Colonic mucosa (tissue), 4 donors: ENCODE measurements around the gene OR6V1. TPM values are rescaled to one million over a fixed set of nuclear protein-coding genes. Genes with fewer than 3 reads are reported as not detected.

Experiments
- DNase-seq: peaks from one replicate; pipeline ENCODE4 v3.0.0-alpha.2; 2020
- H3K27ac ChIP-seq: fragments of 200-600 bp; one replicate; pipeline ENCODE4 v1.8.0; 2021
- H3K27me3 ChIP-seq: fragments of 200-600 bp; one replicate; pipeline ENCODE4 v1.8.0; 2021
- H3K36me3 ChIP-seq: fragments of 200-600 bp; one replicate; pipeline ENCODE4 v1.8.0; 2021
- H3K4me1 ChIP-seq: fragments of 200-600 bp; one replicate; pipeline ENCODE4 v1.8.0; 2021; ENCODE audit warnings: mild to moderate bottlenecking
- H3K4me3 ChIP-seq: fragments of 200-600 bp; one replicate; pipeline ENCODE4 v1.8.0; 2021
- H3K9ac ChIP-seq, 2 donors: one replicate each; pipeline ENCODE4 v1.7.0; 2013; ENCODE audit warnings: control low read depth in 2 of 2, low read depth in 2 of 2, low read length in 2 of 2
- H3K9me3 ChIP-seq: fragments of 200-600 bp; one replicate; pipeline ENCODE4 v1.8.0; 2021
- CTCF ChIP-seq: fragments of 200-600 bp; IDR thresholded peaks from one replicate; pipeline ENCODE4 v1.8.0; 2022; ENCODE audit warnings: antibody characterized with exemption, mild to moderate bottlenecking
- intact Hi-C: fragments of 100-400 bp; cut with DNase I; formaldehyde crosslinking; loops from one replicate; pipeline ENCODE4 v1.14.1; 2022
- total RNA-seq, 2 donors: library from RNA; stranded (reverse); fragmentation: NEBNext Ultra II Directional in 1 of 2; extraction: Animal tissue kit (Norgen Biotek cat#: 25700) in 1 of 2; gene quantifications; one replicate each; pipeline ENCODE4 v1.2.1, GENCODE V29; 2021
- donor health status: healthy.
- donor health status: DM: no; HTN: no; CAD: no.
- donor health status: DM: no; HTN: no; CAD: no.

OR6V1 gene
- total RNA-seq, 2 donors from 2014 or later: not detected

- Histone ChIP-seq H3K4me3 (no peak within 1 kb of the TSS), H3K9ac (no peak within 1 kb of the TSS), H3K4me1 (no peaks in the 10 kb centered on the region), H3K9me3 (no peaks in the 10 kb centered on the region), H3K27ac (no peak within 1 kb of the TSS), H3K27me3 (no peaks in the 10 kb centered on the region), H3K36me3 (no peaks in the 10 kb centered on the region)
- TF ChIP-seq CTCF: no peak
- DNase-seq: no peak
- intact Hi-C loops: no loop called here
Measured at GRCh38 chr7:143027032-143027431, 25.1 kb upstream of the OR6V1 start, which contains the start of gene OR9A2. TSS of gene OR9A2 (minus strand) at chr7:143027132. CDS start at chr7:143027132, 0 bp downstream.

- H3K9ac ChIP-seq: no peak overlapping the region
- no peaks in the 10 kb centered on the region for H3K9me3 ChIP-seq
- H3K27me3 ChIP-seq: no peaks in the 10 kb centered on the region
- no peak for DNase-seq
- TF ChIP-seq CTCF: no peak
- no peak overlapping the region for H3K4me3 ChIP-seq
- no peak overlapping the region for H3K27ac ChIP-seq
- no peaks in the 10 kb centered on the region for H3K36me3 ChIP-seq
- no peaks in the 10 kb centered on the region for H3K4me1 ChIP-seq
- intact Hi-C loops: no loop called here
Measured at GRCh38 chr7:143027683-143028082, 24.5 kb upstream of the OR6V1 start.

- intact Hi-C loops: no loop called here
- no peaks in the 10 kb centered on the region for H3K36me3 ChIP-seq
- no peak for TF ChIP-seq CTCF
- no peaks in the 10 kb centered on the region for H3K27me3 ChIP-seq
- H3K4me3 ChIP-seq: no peak overlapping the region
- no peak overlapping the region for H3K27ac ChIP-seq
- DNase-seq: no peak
- H3K4me1 ChIP-seq: no peaks in the 10 kb centered on the region
- no peak overlapping the region for H3K9ac ChIP-seq
- no peaks in the 10 kb centered on the region for H3K9me3 ChIP-seq
Measured at GRCh38 chr7:143038635-143039034, 13.5 kb upstream of the OR6V1 start.

GRCh38 chr7:143040209-143040715, 11.9 kb upstream of the OR6V1 start:
- Histone ChIP-seq H3K9ac (no peak overlapping the region), H3K27ac (no peak overlapping the region), H3K4me3 (no peak overlapping the region), H3K4me1 (no peaks in the 10 kb centered on the region), H3K9me3 (no peaks in the 10 kb centered on the region), H3K27me3 (no peaks in the 10 kb centered on the region), H3K36me3 (no peaks in the 10 kb centered on the region)
- no peak for DNase-seq
- intact Hi-C loops: no loop called here
- TF ChIP-seq CTCF: no peak

GRCh38 chr7:143041346-143041745, 10.8 kb upstream of the OR6V1 start:
- TF ChIP-seq CTCF: no peak

More at GRCh38 chr7:143041346-143041745, 10.8 kb upstream of the OR6V1 start:
- H3K4me3 ChIP-seq: no peak overlapping the region
- H3K9me3 ChIP-seq: no peaks in the 10 kb centered on the region
- no peak overlapping the region for H3K9ac ChIP-seq
- H3K27me3 ChIP-seq: no peaks in the 10 kb centered on the region
- no peak for DNase-seq
- no peaks in the 10 kb centered on the region for H3K36me3 ChIP-seq
- no peak overlapping the region for H3K27ac ChIP-seq
- intact Hi-C loops: no loop called here
- H3K4me1 ChIP-seq: no peaks in the 10 kb centered on the region
